Measurements from ENCODE around the gene LUZP2.

The LUZP2 gene

GRCh38 chr11:24513479-24514218 is 16.8 kb downstream of the LUZP2 start:
- no peak for DNase-seq (ENCODE audit: low read depth in 1 of 2, low spot score in 1 of 2)
- TF ChIP-seq JUND (IDR thresholded peaks at IDR 0.05; ENCODE audit: low read depth): no peak
- in situ Hi-C loops (cut with HindIII; ENCODE audit: low pct_unique_long_range_greater_than_20kb, low sequenced_read_pairs): no loop called here

GRCh38 chr11:24514219-24514594 is 17.4 kb downstream of the LUZP2 start:
- TF ChIP-seq JUND (IDR thresholded peaks at IDR 0.05; ENCODE audit: low read depth): no peak
- in situ Hi-C loops (cut with HindIII; ENCODE audit: low pct_unique_long_range_greater_than_20kb, low sequenced_read_pairs): no loop called here

DNA sequence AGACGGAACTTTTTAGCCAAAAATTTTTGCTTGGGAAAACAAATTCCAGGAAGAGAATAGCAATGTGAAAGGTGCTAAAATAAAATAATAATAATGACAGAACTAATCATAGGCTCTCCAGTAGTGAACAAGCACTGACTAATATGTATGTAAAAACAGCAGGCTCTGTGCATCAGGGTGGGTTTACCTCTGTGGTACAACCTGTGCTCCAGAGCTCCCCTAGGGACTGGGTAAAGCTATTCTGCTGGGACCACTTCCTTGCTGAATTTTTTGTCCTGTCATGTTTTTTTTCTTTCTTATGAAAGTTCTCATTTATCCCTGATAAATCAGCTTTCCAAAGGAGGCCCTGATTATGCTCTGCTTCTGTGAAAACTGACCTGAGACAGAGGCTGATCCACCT is 18.8 kb downstream of the LUZP2 start:
- no peak for DNase-seq (ENCODE audit: low read depth in 1 of 2, low spot score in 1 of 2)
- in situ Hi-C loops (cut with HindIII; ENCODE audit: low pct_unique_long_range_greater_than_20kb, low sequenced_read_pairs): no loop called here
- TF ChIP-seq JUND (IDR thresholded peaks at IDR 0.05; ENCODE audit: low read depth): no peak

More at GRCh38 chr11:24514219-24514594, 17.4 kb downstream of the LUZP2 start:
- no peak for DNase-seq (ENCODE audit: low read depth in 1 of 2, low spot score in 1 of 2)

- no peak for DNase-seq (ENCODE audit: low read depth in 1 of 2, low spot score in 1 of 2)
- TF ChIP-seq JUND (IDR thresholded peaks at IDR 0.05; ENCODE audit: low read depth): no peak
- in situ Hi-C loops (cut with HindIII; ENCODE audit: low pct_unique_long_range_greater_than_20kb, low sequenced_read_pairs): no loop called here
Measured at GRCh38 chr11:24516638-24517037, 19.8 kb downstream of the LUZP2 start.

DNA sequence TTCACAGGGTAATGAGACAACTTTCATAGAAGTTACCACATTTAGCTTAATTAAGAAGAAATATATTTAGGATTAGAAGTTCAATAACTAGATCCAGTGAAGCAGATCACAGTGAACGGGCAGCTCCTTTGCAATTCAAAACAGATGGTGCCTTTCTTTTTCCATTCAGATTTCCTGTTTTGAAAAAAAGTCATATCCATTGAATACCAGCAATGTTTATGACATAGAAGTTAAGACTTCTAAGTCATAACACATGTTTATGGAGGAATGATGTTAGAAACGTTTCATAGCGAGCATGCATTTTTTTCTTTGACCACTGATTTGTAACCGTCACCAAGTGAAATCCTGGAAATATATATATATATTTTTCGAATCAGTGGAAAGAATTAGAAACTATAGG is 24.7 kb downstream of the LUZP2 start:
- DNase-seq (ENCODE audit: low read depth in 1 of 2, low spot score in 1 of 2): no peak
- in situ Hi-C loops (cut with HindIII; ENCODE audit: low pct_unique_long_range_greater_than_20kb, low sequenced_read_pairs): no loop called here
- no peak for TF ChIP-seq JUND (IDR thresholded peaks at IDR 0.05; ENCODE audit: low read depth)

GRCh38 chr11:24524156-24524555 is 27.3 kb downstream of the LUZP2 start:
- in situ Hi-C loops (cut with HindIII; ENCODE audit: low pct_unique_long_range_greater_than_20kb, low sequenced_read_pairs): no loop called here
- no peak for DNase-seq (ENCODE audit: low read depth in 1 of 2, low spot score in 1 of 2)
- no peak for TF ChIP-seq JUND (IDR thresholded peaks at IDR 0.05; ENCODE audit: low read depth)

- in situ Hi-C loops (cut with HindIII; ENCODE audit: low pct_unique_long_range_greater_than_20kb, low sequenced_read_pairs): no loop called here
- TF ChIP-seq JUND (IDR thresholded peaks at IDR 0.05; ENCODE audit: low read depth): no peak
- no peak for DNase-seq (ENCODE audit: low read depth in 1 of 2, low spot score in 1 of 2)
Measured at GRCh38 chr11:24531528-24531927, 34.7 kb downstream of the LUZP2 start.

DNA sequence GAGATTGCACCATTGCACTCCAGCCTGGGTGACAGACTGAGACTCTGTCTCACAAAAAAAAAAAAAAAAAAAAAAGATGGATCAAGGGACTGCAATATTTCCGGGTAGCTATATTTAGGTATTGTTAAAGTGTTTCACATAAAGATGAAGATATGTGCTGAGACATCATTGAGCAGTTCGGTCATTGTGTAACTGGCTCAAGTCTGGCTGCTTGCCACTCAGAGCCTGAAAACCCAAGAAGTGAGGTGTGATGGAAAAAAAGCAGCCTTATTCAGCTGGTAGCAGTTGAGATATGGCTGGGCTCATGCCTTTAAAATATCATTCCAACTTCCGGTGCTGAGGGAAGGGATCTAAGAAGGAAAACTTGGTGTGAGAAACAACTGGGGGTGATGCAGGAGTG is 46.9 kb downstream of the LUZP2 start:
- in situ Hi-C loops (cut with HindIII; ENCODE audit: low pct_unique_long_range_greater_than_20kb, low sequenced_read_pairs): no loop called here
- DNase-seq (ENCODE audit: low read depth in 1 of 2, low spot score in 1 of 2): no peak
- TF ChIP-seq JUND (IDR thresholded peaks at IDR 0.05; ENCODE audit: low read depth): no peak

GRCh38 chr11:24556693-24557092 is 59.8 kb downstream of the LUZP2 start:
- no peak for TF ChIP-seq JUND (IDR thresholded peaks at IDR 0.05; ENCODE audit: low read depth)
- no peak for DNase-seq (ENCODE audit: low read depth in 1 of 2, low spot score in 1 of 2)
- in situ Hi-C loops (cut with HindIII; ENCODE audit: low pct_unique_long_range_greater_than_20kb, low sequenced_read_pairs): no loop called here

- DNase-seq (ENCODE audit: low read depth in 1 of 2, low spot score in 1 of 2): no peak
- TF ChIP-seq JUND (IDR thresholded peaks at IDR 0.05; ENCODE audit: low read depth): no peak
- in situ Hi-C loops (cut with HindIII; ENCODE audit: low pct_unique_long_range_greater_than_20kb, low sequenced_read_pairs): no loop called here
Measured at GRCh38 chr11:24559315-24559714, 62.5 kb downstream of the LUZP2 start.

GRCh38 chr11:24560324-24560723 is 63.5 kb downstream of the LUZP2 start:
- DNase-seq (ENCODE audit: low read depth in 1 of 2, low spot score in 1 of 2): peak in 1 of 2 experiments; percentile 78
- in situ Hi-C loops (cut with HindIII; ENCODE audit: low pct_unique_long_range_greater_than_20kb, low sequenced_read_pairs): no loop called here
- no peak for TF ChIP-seq JUND (IDR thresholded peaks at IDR 0.05; ENCODE audit: low read depth)

- no peak for DNase-seq (ENCODE audit: low read depth in 1 of 2, low spot score in 1 of 2)
- in situ Hi-C loops (cut with HindIII; ENCODE audit: low pct_unique_long_range_greater_than_20kb, low sequenced_read_pairs): no loop called here
- no peak for TF ChIP-seq JUND (IDR thresholded peaks at IDR 0.05; ENCODE audit: low read depth)
Measured at GRCh38 chr11:24567380-24567779, 70.5 kb downstream of the LUZP2 start.

GRCh38 chr11:24572376-24572775 is 75.5 kb downstream of the LUZP2 start:
- DNase-seq (ENCODE audit: low read depth in 1 of 2, low spot score in 1 of 2): no peak
- in situ Hi-C loops (cut with HindIII; ENCODE audit: low pct_unique_long_range_greater_than_20kb, low sequenced_read_pairs): no loop called here

DNA sequence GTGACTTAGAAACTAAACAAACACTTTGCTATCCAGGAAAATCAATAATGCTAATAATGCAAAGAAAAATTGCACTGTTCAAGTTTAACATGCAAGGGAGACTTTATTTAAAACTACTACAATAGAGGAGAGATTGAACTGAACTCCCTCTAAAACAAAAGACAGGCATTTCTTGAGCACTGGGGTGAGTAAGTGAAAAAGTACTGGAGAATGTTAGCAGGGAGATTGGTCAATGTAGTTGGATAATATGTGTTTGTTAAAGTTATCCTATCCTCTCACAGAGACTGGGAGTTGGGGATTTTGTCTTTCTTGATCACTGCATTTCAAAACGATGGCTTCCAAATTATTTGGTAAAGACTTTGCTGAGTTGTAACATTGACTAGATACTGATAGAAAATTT is 77.6 kb downstream of the LUZP2 start:
- in situ Hi-C loops (cut with HindIII; ENCODE audit: low pct_unique_long_range_greater_than_20kb, low sequenced_read_pairs): no loop called here
- no peak for DNase-seq (ENCODE audit: low read depth in 1 of 2, low spot score in 1 of 2)
- no peak for TF ChIP-seq JUND (IDR thresholded peaks at IDR 0.05; ENCODE audit: low read depth)

More at GRCh38 chr11:24572376-24572775, 75.5 kb downstream of the LUZP2 start:
- TF ChIP-seq JUND (IDR thresholded peaks at IDR 0.05; ENCODE audit: low read depth): no peak

Data from T47D (cell line).